ENCODE results near the gene IFNLR1. TPM values are rescaled to one million over a fixed set of nuclear protein-coding genes. Genes with fewer than 3 reads are reported as not detected.

The IFNLR1 gene
- not detected in 2 replicates for total RNA-seq (2014; rRNA removed; shearing (Covaris generic))
- not detected in 2 replicates for polyA plus RNA-seq (2015; cell fraction: cytosol; rRNA removed)
- polyA plus RNA-seq (2015; cell fraction: nucleus; rRNA removed) = not detected in 2 replicates

DNA sequence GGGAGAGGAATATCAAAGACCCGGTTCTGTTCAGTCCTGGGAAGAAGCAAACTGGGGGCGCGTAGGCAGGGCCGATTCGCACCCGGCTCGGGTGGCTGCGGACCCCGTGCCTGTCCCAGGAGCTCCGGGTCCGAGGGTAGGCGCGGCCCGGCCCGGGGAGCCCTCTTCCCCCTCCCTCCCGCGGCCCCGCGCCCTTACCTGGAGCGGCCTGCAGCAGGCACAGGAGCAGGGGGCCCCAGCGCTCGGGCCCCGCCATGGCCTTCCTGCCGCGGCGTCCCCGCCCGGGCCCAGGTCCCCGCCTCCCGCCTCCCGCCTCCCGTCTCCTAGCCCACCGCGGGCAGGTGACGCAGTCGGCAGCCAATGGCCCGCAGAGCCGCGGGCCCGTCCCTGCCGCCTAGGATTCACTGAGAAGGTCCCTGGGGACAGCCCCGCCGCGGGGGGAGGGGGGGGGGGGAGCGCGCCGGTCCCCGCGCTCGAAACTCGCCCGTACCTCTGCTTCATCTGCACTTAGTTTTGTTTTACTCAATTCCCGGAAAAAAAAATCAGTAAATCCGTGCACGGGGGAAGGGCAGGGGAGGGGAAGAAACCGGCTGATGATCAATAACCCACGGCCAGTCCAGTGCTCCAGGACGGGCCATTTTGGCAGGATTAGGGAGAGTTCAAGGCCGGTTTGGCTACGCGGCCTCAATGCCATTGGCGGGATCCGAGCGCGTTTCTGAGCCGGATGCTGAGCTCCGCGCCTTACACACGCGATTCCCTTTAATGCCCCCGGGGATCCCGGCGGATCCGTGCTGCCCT is at the start of gene IFNLR1:
Gene IFNLR1, minus strand, starts transcription at position 297 of the 798 bp plus-strand sequence. Its CDS starts 41 bp downstream, at position 256.
- DNase-seq (ENCODE audit: low read depth, low spot score) = no peak
- in situ Hi-C loops (cut with HindIII; ENCODE audit: low pct_unique_long_range_greater_than_20kb, low sequenced_read_pairs) = no loop called here

DNA sequence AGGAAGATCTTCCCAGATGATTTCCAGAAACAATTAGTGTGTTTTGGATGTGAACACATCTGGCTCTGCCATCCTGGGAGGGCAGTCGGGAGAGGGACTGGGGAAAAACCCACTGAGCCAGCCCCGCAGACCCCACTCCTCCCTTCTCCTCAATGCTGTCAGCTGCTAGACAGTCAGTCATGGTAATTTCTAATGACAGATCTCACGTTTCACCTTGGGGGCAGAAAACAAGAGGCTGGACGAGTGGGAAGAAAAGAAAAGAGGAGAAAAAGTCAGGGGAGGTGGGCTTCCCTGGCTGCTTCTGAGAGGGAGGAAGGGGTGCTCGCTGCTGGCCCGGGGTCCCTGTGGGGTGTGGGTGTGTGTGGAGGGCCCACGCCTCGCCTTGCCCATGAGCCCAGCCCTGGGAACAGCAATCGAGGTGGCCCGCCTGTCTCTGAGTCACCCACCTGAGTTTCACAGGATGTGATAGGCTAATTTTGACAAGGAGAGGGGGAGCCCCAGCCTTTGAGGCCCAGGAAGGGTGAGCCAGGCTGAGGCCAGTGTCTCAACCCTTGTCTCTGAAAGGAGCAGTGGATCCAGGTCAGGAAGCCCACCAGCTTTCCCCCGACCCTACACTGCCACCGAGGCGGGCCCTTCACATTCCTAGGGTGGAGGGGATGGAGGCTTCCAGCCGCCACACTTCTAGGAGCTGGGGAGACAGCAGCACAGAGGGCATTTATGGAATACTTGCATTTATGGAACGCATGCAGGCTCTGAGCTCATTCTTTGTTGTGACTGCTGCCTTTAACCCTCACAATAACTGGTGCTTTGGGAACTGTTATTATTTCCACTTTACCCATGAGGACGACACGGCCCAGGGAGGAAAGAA is 49.1 kb upstream of the IFNLR1 start:
- DNase-seq (ENCODE audit: low read depth, low spot score) = no peak
- in situ Hi-C loops (cut with HindIII; ENCODE audit: low pct_unique_long_range_greater_than_20kb, low sequenced_read_pairs) = no loop called here

DNA sequence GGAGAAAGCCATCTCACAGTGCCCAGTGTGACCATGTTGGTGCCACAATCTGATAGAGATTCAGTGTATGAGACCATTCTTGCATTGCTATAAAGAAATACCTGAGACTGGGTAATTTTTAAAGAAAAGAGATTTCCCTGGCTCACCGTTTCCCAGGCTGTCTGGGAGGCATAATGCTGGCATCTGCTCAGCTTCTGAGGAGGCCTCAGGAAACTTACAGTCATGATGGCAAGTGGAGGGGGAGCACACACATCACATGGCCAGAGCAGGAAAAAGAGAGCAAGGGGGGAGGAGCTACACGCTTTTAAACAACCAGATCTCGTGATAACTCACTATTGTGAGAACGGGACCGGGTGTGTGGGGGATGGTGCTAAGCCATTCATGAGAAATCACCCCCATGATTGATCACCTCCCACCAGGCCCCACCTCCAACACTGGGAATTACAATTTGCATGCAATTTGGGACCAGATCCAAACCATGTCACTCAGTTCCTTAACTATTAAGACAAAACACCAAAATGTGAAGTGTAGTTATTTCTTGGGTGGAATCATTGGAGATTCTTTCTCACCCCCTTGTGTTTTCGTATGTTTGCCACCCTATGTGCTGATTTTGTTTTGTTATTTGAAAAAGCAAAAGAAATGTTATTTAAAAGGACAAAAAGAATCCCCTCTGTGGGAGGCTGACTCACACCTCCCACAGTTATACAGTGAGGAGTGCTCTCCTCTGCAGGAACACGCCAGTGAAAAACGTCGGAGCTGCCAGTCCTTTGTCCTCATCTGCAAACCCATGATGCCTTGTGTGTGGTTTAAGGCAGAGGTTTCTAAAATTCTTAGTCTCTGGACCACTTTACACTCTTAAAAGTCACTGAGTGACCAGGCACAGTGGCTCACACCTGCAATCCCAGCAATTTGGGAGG is 46.9 kb upstream of the IFNLR1 start:
- no peak for DNase-seq (ENCODE audit: low read depth, low spot score)
- in situ Hi-C loops (cut with HindIII; ENCODE audit: low pct_unique_long_range_greater_than_20kb, low sequenced_read_pairs) = no loop called here

DNA sequence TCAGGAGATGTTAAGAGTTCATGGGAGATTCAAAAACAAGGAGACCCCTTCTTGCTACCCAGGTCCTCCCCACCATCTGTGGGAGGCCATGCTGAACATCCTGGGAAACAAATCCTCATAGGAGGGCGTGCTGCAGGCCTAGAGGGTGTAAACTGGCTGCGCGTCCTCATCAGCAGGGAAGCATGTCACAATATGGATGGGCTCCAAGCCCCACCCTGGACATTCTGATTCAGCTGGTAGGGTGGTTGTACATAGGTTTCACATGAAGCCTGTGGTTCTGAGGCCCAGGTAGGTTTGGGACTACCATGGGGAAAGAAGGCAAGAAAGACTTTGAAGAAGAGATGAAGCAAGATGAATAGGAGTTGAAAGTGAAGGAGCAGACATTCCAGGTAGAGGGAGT is 44.6 kb upstream of the IFNLR1 start:
- no peak for DNase-seq (ENCODE audit: low read depth, low spot score)
- in situ Hi-C loops (cut with HindIII; ENCODE audit: low pct_unique_long_range_greater_than_20kb, low sequenced_read_pairs) = no loop called here

DNA sequence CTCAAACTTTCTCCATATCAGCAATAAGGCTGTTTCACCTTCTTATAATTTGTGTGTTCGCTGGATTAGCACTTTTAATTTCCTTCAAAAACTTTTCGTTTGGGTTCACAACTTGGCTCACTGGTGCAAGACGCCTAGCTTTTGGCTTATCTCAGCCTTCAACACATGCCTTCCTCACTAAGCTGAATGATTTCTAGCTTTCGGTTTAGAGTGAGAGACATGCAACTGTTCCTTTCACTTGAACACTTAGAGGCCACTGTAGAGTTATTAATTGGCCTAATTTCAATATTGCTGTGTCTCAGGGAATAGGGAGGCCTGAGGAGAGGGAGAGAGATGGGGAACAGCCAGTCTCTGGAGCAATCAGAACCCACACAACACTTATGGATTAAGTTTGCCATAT is 41.2 kb upstream of the IFNLR1 start:
- in situ Hi-C loops (cut with HindIII; ENCODE audit: low pct_unique_long_range_greater_than_20kb, low sequenced_read_pairs) = no loop called here
- DNase-seq (ENCODE audit: low read depth, low spot score) = no peak

DNA sequence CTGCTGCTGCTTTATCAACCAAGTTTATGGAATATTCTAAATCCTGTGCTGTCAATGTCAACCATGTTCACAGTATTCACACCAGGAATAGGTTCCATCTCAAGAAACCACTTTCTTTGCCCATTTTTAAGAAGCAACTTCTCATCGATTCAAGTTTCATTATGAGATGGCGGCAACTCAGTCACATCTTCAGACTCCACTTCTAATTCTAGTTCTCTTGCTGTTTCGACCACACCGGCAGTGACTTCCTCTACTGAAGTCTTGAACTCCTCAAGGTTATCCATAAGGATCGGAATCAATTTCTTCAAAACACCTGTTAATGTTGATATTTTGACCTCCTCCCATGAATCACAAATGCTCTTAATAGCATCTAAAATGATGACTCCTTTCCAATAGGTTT is 39.7 kb upstream of the IFNLR1 start:
- no peak for DNase-seq (ENCODE audit: low read depth, low spot score)
- in situ Hi-C loops (cut with HindIII; ENCODE audit: low pct_unique_long_range_greater_than_20kb, low sequenced_read_pairs) = no loop called here

DNA sequence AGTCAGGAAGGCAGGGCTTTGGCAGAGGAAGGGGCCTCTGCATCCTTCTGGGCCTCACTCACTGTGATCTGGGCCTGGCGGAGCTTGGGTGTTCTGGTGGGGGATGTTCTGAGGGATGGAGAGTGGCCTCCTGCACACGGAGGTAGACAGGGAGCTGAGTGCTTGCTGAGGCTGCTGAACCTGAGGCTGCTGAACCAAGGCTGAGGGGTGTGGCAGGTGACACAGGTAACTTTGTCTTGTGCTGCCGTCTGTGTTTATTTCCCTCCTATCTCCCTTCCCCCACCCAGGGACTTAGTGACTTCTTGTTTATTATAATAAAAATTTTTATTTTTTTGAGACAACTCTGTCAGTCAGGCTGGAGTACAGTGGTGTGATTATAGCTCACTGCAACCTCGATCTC is 37.7 kb upstream of the IFNLR1 start:
- DNase-seq (ENCODE audit: low read depth, low spot score) = no peak
- in situ Hi-C loops (cut with HindIII; ENCODE audit: low pct_unique_long_range_greater_than_20kb, low sequenced_read_pairs) = no loop called here

DNA sequence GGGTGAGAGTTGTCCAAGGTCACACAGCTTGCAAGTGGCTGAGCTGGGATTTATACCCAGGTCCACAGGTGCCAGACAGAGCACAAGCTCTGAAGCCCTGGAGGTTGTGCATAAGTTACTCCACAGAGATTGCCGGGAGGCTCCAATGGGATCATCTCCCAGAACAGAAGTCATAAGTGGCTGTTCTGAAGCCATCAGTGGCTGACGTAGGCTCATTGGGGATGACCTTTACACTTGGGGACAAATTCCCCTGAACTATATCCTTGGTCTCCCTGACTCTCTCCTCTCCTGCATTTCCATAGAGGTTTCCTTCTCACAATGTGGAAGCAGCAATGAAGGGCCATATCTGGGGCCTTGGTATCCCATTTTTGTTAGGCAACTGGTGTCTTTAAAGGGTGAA is 37.0 kb upstream of the IFNLR1 start:
- in situ Hi-C loops (cut with HindIII; ENCODE audit: low pct_unique_long_range_greater_than_20kb, low sequenced_read_pairs) = no loop called here
- no peak for DNase-seq (ENCODE audit: low read depth, low spot score)

DNA sequence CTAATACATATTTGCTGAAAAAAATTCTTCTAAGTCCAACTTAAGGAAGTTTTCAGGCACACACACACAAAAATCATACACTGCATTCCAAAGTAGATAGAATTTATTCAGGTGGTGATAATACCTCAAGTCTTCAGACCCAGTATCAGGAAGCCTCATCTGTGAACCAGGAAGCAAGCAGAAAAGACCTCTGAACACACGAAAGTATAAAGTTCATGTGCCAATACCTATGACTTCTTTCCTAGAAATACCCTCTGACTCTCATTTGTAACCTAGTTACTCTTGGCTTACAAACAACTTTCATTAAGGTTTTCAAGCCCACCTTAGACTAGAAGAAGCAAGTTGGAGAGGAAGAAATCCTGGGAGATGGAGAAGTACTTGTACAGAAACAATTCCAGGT is 35.7 kb upstream of the IFNLR1 start:
- in situ Hi-C loops (cut with HindIII; ENCODE audit: low pct_unique_long_range_greater_than_20kb, low sequenced_read_pairs) = no loop called here
- DNase-seq (ENCODE audit: low read depth, low spot score) = no peak

DNA sequence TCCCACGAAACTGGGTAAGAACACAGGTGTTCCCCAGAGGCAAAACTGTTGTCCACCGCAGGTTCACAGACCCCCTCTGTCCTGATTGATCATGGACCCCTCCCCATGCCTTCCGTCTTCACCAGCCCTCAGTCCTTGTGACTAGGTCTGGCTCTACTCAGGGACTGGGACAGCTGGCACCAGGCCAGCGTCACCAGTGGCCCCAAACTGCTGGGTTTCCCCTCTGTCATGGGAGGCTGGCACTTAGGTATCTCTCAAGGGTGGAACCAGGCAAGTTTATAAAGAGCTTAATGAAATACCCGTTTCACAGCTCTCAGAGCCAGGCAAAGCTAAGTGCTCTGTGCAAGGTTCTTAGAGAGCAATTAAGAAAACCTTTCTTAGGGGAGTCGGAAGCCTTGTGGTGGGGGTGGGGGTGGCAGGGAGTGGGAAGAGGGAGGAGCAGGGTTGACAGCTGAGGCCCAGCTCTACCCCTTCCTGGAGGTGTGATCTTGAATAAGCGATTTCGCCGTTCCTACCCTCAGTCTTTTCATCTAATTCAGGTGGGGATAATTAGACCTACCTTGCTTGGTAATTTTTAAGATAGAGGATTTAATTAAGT is 35.0 kb upstream of the IFNLR1 start:
- no peak for DNase-seq (ENCODE audit: low read depth, low spot score)
- in situ Hi-C loops (cut with HindIII; ENCODE audit: low pct_unique_long_range_greater_than_20kb, low sequenced_read_pairs) = no loop called here

DNA sequence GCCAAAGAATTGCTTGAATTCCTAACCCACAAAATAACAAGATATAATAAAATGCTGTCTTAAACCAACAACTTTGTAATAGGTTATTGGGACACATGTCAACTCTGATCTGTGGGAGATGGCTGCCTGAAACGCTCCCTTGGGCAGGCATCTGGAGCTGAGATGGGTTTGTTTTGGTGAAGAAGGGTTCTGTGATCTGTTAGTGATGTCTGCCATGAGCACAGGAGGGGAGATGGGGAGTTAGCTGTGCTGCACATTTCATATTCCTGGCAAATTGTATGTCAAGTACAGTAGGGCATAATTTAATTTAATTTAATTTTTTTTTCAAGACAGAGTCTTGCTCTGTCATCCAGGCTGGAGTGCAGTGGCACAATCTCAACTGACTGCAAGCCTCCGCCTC is 34.2 kb upstream of the IFNLR1 start:
- DNase-seq (ENCODE audit: low read depth, low spot score) = no peak
- in situ Hi-C loops (cut with HindIII; ENCODE audit: low pct_unique_long_range_greater_than_20kb, low sequenced_read_pairs) = no loop called here

DNA sequence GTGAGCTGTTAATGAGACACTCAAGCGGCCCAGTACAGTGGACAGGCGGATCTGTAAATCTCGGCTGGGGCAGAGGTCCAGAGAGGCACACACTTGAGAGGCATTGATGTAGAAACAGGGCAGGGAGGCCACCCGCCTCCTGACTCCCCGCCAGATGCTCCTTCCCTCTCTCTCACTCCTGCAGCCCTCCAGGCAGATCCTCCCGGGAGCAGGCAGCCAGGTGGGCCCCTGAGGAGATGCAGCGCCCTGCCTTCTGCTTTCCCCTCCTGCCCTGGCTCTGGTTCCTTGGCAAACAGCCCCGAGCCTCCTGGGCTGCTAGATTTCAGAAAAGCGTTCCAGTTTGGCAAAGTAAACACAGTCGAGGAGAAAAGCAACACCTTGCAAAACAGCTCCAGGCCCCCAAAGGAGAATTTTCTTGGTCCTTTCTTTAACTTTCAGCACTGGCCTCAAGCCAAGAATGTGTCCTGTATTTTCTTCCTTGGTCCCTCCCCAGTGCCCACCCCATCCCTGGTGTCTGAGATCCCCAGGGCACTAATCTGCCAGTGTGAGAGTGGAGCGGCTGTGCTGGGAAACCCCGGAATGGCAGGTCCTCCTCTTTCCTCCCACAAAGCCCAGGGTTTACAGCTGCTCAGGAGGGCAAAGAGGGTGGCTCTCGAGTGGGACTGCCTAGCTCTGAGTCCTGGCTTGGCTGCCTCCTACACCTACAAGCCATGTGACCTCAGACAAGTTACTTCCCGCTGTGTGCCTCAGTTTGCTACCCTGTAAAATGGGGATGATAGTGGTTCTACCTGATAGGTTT is 29.4 kb upstream of the IFNLR1 start:
- in situ Hi-C loops (cut with HindIII; ENCODE audit: low pct_unique_long_range_greater_than_20kb, low sequenced_read_pairs) = no loop called here
- DNase-seq (ENCODE audit: low read depth, low spot score) = no peak

DNA sequence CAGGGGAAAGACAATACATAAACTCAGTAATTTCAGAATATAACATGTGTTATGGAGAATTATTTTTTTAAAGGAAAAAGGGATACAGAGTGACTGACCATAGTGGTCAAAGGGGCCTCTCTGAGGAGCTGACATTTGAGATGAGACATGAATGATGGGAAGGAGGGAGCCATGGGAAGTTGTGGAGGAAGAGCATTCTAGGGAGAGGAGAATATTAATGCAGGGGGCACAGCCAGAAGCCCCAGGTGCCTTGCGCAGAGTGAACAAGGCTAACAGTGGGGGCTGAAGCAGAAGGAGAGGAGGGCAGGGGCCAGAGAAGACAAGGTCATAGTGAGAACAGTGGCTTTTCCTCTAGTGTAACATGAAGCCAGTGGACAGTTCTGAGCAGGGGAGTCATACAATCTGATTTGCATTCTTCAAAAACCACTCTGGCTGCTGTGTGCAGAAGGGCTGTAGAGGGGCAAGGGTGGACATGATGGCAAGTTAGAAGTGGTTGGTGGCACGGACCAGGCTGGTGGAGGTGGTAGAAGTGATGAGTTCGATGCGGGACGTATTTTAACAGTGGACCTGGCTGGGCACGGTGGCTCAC is 28.2 kb upstream of the IFNLR1 start:
- DNase-seq (ENCODE audit: low read depth, low spot score) = no peak
- in situ Hi-C loops (cut with HindIII; ENCODE audit: low pct_unique_long_range_greater_than_20kb, low sequenced_read_pairs) = no loop called here

DNA sequence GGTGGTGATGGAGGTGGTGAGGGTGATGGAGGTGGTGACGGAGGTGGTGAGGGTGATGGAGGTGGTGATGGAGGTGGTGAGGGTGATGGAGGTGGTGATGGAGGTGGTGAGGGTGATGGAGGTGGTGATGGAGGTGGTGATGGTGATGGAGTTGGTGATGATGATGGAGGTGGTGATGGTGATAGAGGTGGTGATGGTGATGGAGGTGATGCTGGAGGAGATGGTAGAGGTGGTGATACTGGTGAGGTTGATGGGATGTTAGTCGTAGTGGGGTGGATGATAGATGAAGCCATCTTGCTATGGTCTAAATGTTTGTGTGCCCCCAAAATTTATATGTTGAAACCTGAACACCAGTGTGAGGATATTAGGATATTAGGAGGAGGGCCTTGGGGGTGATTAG is 25.3 kb upstream of the IFNLR1 start:
- DNase-seq (ENCODE audit: low read depth, low spot score) = no peak
- in situ Hi-C loops (cut with HindIII; ENCODE audit: low pct_unique_long_range_greater_than_20kb, low sequenced_read_pairs) = no loop called here

DNA sequence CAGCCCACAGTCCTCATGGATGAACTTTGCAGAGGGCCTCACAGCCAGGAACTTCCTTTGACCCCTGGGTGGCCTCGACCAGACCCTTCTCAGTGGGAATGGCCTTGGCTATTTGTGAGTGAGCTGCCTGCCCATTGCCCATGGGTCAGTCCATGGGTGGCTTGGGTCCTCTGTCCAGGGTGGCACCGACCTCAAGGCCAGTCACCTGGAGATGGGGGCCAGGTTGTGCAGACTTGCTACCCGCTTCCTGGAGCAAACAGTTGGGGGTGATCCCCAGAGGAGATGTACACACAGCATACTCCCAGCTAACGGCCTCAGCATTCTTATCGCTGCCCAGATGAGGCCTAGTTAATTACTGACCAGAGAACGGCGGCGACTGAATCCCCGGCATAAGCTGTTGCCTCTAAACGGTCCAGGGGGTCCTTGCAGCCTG is 23.1 kb upstream of the IFNLR1 start:
- in situ Hi-C loops (cut with HindIII; ENCODE audit: low pct_unique_long_range_greater_than_20kb, low sequenced_read_pairs) = no loop called here
- DNase-seq (ENCODE audit: low read depth, low spot score) = no peak

DNA sequence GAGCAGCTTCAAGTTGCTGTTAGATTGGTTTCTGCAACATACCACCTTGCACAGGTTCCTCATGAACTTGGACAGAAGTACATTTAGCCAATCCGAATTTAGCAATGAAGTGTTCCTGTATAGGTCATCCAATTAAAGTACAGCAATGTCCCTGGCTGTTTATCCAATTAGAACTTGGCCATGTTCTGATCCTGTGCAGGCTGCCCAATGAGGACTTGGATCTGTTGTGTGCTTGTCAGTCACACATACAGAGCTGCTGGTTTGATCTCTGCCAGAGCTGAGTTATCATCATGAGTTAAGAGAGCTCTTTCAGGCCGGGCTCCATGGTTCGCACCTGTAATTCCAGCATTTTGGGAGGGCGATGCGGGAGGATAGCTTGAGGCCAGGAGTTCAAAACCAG is 22.0 kb upstream of the IFNLR1 start:
- DNase-seq (ENCODE audit: low read depth, low spot score) = no peak
- in situ Hi-C loops (cut with HindIII; ENCODE audit: low pct_unique_long_range_greater_than_20kb, low sequenced_read_pairs) = no loop called here

All from SK-MEL-5 (cell line).